22Rv1 (cell line): Measurements from ENCODE around the gene SLC2A4.

Experiments used
- ZFX ChIP-seq: fragments of 450-650 bp; IDR thresholded peaks from 2 replicates; pipeline ENCODE4 v1.6.1; 2017; ENCODE audit warnings: antibody characterized with exemption, borderline replicate concordance
- TF ChIP-seq, protein P1 (sequence below): fragments of 450-650 bp; IDR thresholded peaks from 2 replicates; pipeline ENCODE4 v1.5.1; 2017; ENCODE audit warnings: mild to moderate bottlenecking

DNA sequence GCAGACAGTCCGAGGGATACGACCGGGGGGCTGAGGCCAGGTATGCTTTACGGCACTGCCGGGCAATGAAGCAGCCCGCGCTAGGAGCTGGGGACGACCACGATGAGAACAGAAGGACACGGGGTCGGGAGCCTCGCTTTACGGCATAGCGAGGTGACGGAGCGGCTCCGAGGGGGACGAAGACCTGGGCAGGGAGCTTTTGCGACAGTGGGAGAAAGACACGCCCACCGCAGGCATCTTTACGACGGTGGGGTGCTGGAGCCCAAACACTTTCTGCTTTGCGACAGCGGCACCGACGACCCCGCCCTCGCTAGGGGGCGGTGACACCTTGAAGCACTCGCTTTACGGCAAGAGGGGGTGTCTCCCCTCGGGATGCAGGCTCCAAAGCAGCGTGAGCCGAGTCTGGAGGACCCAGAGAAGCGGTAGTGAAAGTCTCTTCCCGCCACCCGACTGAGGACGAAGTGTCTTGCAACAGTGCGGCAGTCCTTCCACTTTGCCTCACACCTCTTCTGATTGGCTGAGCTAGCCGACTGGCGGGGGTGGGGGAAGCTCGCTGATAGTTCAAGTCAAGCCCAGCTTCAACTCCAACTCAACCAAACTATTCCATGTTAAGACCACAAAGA, 48.0 kb downstream of the SLC2A4 start:
- TF ChIP-seq, protein P1, sequence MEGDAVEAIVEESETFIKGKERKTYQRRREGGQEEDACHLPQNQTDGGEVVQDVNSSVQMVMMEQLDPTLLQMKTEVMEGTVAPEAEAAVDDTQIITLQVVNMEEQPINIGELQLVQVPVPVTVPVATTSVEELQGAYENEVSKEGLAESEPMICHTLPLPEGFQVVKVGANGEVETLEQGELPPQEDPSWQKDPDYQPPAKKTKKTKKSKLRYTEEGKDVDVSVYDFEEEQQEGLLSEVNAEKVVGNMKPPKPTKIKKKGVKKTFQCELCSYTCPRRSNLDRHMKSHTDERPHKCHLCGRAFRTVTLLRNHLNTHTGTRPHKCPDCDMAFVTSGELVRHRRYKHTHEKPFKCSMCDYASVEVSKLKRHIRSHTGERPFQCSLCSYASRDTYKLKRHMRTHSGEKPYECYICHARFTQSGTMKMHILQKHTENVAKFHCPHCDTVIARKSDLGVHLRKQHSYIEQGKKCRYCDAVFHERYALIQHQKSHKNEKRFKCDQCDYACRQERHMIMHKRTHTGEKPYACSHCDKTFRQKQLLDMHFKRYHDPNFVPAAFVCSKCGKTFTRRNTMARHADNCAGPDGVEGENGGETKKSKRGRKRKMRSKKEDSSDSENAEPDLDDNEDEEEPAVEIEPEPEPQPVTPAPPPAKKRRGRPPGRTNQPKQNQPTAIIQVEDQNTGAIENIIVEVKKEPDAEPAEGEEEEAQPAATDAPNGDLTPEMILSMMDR = no peak
- no peak for TF ChIP-seq ZFX
